ENCODE data around the gene SMTNL2.
"Not testable (repeated sequence)": the region's sequence is repeated elsewhere in the genome, so short reads cannot be mapped to it uniquely, and the experiment has no call there.

Gene SMTNL2

GRCh38 chr17:4587195-4587594 is 2.9 kb downstream of the SMTNL2 start:
- DNase-seq, result no peak

- no peak for DNase-seq
These were observed 3.5 kb downstream of the SMTNL2 start for GRCh38 chr17:4587803-4588202.

DNA sequence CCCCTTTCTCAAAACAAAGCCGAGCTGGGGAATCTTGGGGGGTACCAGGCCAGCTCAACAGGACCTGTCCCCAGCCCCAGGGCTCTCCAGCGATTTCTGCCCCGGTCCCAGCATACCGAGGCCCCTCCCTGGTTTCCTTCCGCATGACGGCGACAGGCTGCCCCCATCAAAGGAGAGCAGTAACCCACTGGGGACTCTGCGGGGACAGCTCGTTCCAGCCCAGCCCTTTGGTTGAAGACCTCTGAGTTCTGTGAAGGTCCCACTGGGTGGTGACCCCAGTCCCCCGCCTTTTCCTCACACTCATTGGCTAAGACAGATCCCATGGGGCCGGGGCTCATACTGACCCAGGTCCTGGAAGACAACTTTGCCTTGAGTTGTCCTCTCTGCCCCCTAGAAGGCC is 4.1 kb downstream of the SMTNL2 start:
- no peak for DNase-seq

DNA sequence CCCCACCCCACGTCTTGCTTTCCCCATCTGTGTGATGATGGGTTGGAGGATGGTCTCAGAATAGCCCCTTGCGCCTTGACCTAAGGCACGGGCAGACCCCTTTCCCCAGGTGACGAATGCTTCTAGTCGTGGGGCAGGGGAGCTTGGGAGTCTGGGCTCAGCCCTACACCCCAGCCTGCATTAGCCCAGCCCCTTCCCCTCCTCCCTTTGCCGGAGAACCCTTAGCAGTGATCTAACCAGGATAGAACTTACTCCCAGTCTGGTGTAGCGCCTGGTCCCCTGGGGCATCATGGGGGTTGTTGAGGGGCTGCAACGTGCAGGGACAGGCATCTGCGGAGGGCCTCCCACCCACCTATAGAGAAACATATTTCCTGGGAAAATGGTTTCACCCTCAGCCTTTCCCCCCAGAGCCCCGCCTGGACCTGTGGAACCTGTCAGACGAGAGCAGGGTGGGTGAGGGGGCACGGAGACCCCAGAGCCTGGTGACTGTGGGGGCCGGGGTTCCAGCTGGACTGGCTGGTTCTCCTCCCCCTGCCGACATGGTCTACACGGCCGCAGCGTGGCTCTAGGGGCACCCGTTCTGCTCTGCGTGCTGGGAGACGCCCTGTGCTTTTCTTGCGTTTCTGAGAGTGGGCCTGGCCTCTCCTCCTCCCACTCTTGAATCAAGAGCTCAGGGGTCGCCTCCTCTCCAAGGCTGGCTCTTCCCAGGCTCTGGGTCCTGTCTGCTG is 4.7 kb downstream of the SMTNL2 start:
- DNase-seq, result no peak

DNA sequence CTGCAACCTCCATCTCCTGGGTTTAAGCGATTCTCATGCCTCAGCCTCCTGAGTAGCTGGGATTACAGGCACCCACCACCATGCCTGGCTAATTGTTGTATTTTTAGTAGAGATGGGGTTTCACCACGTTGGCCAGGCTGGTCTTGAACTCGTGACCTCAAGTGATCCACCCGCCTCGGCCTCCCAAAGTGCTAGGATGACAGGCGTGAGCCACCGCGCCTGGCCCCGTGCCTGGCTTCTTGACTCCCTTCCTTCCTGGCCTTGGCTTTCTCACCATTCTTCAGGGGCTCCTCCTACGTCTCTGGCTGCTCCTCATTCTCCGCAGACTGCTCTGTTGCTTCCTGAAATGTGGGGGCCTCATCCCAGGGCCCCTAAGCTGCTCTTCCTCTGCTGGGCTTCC is 5.7 kb downstream of the SMTNL2 start:
- DNase-seq, result not testable (repeated sequence)

DNA sequence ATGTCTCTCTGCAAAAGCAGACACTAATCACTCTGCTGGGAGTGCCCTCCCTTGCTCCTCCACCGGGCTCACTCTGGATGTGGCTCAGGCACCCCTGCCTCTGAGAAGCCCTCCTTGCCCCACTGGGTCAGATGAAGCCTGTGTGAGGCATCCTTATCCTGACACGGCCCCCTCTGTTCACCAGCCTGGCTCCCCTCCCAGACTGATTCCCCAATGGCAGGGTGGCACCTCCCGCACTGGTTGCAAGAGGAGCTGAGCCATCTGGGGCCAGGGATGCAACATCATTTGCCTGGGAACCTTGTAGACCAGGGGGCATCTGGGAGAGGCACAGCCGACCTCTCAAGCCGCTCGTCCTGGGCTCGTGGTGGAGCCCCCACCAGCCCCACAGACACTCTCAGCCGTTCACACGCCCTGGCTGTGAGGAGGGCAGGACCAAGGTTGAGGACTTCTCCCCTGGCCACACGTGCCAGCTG is 6.7 kb downstream of the SMTNL2 start:
- DNase-seq, result no peak

DNA sequence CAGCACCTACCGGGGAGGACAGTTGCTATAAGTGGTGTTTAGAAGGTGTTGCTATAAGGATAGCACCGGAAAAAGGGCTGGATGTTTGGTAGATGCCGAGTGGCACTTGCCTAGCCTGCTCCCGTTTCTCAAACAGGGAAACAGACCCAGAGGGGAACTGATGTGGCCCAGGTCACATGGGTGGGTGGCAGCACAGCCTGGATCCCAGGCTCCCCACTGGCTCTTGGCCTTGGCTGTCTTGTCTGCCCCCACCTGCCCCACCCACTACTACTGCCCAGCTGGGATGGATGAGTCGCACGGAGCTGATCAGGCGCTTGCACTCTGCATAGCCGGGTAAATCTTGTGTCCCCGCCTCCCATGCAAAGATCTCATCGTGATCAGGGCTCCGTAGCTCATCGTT is 7.2 kb downstream of the SMTNL2 start:
- DNase-seq, result no peak

GRCh38 chr17:4592240-4593005 is 8.1 kb downstream of the SMTNL2 start:
- DNase-seq, result no peak

DNA sequence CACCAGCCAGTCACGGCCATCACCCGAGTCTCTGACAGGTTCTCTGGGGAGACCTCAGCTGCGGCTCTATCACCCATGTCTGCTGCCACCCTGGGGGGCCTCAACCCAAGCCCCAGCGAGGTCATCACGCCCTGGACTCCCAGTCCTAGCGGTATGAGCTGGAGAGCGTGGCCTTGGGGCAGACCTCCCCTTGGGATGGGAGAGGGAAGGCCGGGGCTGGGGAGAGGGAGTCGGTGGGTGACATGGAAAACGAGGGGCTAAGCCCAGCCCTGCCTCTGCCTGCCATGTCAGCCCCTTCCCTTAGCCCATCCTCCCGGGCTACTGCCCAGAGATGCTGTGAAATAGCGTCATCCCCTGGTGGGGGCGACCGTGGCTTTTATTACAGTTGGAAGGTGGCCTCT is 8.7 kb downstream of the SMTNL2 start:
- DNase-seq, result no peak

GRCh38 chr17:4594406-4594805 is 10.1 kb downstream of the SMTNL2 start:
- no peak for DNase-seq

GRCh38 chr17:4594931-4595684 is 10.8 kb downstream of the SMTNL2 start:
- DNase-seq, result peak; percentile 7 to 30

DNA sequence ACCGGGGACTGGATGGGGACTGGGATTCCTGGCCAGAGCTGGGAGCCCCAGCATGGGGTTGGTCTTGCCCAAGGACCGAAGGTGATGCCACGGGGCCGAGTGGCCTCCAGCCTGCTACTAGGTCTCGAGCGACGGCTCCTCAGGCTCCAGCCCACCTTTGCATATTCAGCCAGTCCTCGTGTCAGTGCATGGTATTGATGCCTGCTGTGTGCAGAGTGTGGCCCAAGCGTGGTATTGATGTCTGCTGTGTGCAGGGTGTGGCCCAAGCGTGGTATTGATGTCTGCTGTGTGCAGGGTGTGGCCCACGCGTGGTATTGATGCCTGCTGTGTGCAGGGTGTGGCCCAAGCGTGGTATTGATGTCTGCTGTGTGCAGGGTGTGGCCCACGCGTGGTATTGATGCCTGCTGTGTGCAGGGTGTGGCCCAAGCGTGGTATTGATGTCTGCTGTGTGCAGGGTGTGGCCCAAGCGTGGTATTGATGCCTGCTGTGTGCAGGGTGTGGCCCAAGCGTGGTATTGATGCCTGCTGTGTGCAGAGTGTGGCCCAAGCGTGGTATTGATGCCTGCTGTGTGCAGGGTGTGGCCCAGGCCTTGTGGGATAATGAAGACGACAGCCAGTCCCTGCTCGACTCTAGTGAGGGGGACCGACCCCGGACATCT is 11.5 kb downstream of the SMTNL2 start:
- DNase-seq, result not testable (repeated sequence)

DNA sequence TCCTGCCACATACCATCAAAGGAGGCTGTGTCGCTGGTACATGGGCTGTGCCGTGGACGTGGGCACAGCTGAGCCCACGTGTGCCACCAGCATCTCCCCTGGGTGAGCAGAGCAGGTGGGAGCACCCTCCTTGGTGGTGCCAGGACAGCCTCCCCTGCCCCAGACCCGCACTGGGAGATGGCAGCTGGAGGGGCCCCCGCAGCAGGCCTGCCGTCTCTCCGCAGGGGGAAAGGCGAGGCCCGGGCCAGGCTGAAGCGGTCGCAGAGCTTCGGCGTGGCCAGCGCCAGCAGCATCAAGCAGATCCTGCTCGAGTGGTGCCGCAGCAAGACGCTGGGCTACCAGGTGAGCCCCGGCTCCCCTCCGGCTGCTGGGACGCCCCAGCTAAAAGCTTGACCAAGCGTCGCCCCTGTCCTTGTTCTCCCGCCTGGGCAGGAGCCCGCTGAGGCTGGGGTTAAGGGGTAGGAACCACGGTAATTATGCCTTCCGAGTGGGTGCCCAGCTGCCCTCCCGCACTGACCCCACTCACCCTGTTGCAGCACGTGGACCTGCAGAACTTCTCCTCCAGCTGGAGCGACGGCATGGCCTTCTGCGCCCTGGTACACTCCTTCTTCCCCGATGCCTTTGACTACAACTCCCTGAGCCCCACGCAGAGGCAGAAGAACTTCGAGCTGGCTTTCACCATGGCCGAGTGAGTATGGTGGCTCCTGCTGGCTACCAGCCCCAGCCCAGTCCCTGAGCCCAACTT is 12.5 kb downstream of the SMTNL2 start:
- no peak for DNase-seq

DNA sequence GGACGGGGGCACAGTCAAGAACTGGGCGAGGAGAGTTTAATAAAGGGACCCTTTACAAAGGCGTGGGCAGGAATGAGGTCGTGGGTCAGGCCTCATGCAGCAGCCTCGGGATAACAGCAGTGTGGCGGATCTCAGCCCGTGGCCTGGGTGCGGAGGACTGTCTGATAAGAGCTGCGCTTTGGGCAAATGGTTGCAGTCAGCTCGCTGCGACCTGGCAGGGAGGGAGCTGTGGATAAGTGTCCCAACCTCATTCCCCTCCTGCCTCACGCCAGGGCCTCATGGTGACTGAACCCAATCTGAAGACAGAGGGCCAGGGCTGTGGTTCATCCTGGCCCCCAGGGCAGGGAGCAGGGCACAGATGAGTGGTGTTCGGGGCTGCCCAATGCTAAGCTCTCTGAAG is 13.6 kb downstream of the SMTNL2 start:
- DNase-seq, result no peak

DNA sequence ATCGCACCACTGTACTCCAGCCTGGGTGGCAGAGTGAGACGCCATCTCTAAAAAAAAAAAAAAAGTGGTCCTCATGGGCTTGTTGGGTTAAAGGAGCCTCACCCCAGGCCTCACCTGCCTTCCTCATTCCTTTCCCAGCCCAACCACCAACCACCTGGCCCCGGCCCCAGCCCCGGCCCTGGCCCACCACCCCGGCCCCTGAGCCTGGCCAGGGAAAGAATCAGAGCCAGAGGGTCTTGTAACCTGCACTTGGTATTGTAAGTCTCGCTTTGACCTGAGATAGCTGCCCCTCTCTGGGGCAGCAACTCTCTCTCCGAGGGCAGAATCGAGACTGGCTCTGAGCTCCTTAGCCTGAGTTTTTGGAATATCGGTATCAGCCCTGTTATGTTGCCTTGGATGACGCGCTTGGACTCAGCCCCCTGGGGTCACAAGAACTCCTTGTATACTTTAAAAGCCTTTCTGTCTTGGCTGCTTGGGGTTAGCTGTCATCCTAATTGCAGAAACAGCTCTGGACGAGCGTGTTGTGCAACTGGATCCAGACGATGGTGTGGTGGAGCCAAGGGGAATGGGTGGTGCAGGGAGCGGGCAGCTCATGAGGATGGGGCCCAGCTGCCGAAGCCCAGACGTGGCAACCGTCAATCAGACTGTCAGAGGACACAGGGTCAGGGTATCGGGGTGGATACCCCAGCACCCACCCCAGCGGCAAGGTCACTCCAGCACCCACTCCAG is 14.6 kb downstream of the SMTNL2 start:
- DNase-seq, result no peak

DNA sequence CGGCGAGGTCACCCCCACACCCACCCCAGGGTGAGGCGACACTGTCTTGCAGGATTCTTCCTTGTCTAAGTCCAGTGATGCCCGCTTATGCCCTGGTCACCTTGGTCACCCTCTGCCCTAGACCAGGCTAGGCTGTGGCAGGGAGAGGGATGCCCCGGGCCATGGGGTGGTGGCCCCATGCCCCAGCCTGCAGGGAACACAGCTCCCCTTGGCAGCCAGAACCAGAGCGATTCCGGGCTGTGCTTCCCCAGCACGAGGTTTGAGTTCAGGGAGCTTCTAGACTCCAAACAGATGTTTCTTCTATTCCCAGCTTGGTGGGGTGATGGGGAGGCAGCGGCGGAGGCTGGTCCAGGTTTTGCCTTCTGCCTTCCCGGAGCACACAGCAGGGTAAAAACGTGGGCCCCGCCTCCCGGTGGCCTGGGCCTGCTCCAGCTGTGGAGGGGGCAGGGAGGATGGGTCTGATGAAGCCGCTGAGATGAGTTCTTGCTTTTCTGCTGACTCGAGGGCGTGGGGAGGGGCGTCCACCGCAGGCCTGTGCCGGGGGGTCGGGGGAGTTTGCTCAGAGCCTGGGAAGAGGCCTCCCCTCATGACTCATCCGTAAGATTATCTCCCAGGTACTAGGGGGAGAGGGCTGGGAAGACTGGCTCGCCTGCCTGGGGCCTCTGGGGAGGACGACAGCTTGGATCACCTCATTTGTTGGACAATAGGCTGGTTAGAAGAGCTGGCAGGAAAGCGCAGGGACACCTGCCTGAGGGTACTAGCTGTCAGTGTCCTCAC is 15.4 kb downstream of the SMTNL2 start:
- no peak for DNase-seq

DNA sequence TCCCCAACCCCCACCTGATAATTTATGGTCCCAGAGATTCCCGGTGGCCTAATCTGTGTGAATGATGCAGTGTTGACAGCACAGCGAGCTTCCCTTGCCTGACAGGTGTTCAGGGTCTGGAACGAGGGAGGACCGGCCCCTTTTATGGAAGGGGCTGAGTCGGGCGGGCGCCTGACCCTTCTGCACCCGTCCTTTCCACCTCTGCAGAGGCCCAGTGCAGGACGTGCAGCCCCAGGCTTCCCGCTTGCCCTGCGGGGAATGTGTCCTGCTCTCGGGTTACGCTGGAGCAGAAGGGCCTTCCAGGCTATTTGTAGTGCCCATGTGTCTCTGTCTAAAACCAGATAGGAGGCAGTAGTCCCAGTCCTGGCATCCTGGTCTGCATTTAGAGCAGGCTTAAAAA is 16.2 kb downstream of the SMTNL2 start:
- DNase-seq, result no peak

DNA sequence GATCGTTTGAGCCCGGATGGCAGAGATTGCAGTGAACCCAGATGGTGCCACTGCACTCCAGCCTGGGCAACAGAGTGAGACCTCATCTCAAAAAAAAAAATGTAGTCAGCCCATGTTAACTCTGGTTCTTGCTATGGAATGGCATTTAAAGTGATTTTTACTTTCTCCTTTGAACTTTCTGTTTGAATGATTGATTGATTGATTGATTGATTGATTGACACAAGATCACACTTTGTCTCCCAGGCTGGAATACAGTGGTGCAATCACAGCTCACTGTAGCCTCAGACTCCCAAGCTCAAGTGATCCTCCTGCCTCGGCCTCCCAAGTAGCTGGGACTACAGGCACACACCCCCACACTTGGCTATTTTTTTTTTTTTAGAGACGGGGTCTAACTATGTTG is 17.0 kb downstream of the SMTNL2 start:
- no peak for DNase-seq

DNA sequence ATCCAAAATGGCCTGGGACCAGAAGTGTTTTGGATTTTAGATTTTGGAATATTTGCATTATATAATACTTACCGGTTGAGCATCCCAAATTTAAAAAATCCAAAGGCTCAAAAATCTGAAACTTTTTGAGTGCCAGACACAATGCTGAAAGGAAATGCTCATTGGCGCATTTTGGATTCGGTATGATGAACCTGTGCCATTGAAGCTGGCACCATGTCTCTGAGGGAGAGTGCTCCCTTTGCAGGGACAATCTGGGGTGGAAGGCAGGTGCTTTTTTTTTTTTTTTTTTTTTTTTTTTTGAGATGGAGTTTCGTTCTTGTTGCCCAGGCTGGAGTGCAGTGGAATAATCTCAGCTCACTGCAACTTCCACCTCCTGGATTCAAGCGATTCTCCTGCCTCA is 17.7 kb downstream of the SMTNL2 start:
- DNase-seq, result no peak

DNA sequence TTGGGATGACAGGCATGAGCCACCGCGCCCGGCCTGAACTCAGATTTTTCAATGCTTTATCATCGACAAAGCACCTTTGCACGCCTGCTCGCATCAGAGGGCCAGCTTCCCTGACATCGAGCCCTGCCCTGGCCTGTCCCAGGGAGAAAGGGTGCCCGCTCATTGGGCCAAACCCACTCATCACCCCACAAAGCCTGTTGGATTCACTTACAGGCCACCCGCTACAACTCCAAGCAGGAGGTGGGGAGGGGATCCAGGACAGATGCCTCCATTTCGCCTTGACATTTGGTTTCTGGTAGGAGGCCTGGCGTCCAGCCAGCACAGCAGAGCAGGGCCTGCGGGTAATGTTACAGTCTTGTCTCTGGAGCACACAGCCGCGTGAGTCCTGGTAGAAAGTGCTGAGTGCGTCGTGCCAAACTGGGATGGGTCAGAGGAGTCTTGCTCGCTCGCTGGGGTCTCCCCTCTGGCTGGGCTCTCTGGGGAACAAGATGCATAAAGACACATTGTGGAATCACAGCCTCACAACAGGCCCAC is 19.8 kb downstream of the SMTNL2 start:
- no peak for DNase-seq

DNA sequence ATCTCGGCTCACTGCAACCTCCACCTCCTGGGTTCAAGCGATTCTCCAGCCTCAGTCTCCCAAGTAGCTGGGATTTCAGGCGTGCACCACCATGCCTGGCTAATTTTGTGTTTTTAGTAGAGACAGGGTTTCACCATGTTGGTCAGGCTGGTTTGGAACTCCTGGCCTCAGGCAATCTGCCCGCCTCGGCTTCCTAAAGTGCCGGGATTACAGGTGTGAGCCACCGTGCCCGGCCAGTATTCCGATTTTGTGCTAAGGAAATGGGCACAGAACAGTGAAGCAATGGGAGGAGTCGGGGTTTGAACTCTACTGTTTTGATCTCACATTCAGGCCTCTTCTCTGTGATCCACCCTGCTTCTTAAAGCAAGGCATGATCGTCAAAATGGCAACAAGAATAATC is 20.4 kb downstream of the SMTNL2 start:
- DNase-seq, result not testable (repeated sequence)
